Mesodermal cell (in vitro differentiated cells): ENCODE results near the gene NOP14.

ENCODE experiments used
- H3K27ac ChIP-seq: 2 replicates; pipeline ENCODE4 v1.7.0; 2013; ENCODE audit warnings: mild to moderate bottlenecking, low read depth, low read length, moderate library complexity; ENCODE audit not compliant: severe bottlenecking
- H3K36me3 ChIP-seq: 2 replicates; pipeline ENCODE4 v1.7.1; 2013; ENCODE audit warnings: mild to moderate bottlenecking, low read length, moderate library complexity; ENCODE audit not compliant: control insufficient read depth, insufficient read depth
- H3K4me1 ChIP-seq: one replicate; pipeline ENCODE4 v1.7.1; 2013; ENCODE audit warnings: mild to moderate bottlenecking, low read length; ENCODE audit not compliant: insufficient read depth, control insufficient read depth, poor library complexity, severe bottlenecking
- H3K4me3 ChIP-seq: 2 replicates; pipeline ENCODE4 v1.7.0; 2013; ENCODE audit warnings: low read length, control low read depth, mild to moderate bottlenecking; ENCODE audit not compliant: insufficient read depth, poor library complexity, severe bottlenecking; ENCODE audit errors: extremely low read depth
- H3K9me3 ChIP-seq: 2 replicates; pipeline ENCODE4 v1.7.1; 2013; ENCODE audit warnings: mild to moderate bottlenecking, low read length, moderate library complexity; ENCODE audit not compliant: control insufficient read depth
- WGBS, 2 experiments: methylation state at CpG; one replicate each; pipeline ENCODE4 v1.1.5; 2013; ENCODE audit warnings: missing lambda C conversion rate in 2 of 2; ENCODE audit not compliant: insufficient coverage in 2 of 2; 5-methylcytosine and 5-hydroxymethylcytosine counted together

The NOP14 gene

DNA sequence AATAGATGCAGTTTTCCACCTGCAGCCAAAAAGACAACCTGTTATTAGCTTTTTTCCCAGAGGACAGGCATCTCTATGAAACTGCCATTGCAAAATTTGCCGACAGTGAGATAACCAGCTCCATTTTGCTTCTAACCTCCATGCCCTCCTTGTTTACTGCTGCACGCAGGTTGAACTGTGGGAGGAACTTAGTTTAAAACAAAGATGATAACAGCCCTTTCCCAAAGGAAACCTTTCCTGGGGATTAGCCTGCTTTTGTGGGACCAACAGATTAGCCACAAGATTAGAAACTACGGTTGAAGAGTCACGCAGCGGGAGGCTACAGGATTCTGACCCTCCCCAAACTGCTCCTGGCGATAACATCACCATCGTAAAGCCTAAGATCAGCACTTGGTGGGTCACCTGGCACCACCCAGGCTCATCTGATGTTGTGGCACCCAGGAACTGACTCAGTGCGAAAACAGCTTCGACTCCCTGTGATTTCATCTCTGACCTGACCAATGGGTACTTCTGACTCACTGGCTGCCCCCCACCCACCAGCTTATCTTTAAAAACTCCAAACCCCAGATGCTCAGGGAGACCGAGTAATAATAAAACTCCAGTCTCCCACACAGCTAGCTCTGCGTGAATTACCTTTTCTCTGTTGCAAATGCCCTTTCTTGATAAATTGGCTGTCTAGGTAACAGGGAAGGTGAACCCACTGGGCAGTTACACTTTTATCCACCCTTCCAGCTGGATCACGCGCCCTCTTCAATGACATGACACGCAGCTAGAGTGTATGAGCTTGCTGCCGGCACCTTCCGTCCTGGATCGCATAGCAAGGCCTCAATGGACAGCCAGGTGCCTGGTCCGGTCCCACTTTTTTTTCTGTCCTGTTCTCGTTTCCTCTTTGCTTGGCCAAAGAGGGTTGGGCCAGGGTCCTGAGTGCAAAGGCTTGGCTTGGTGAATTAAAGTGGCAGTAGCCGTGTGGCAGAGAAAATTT, 27.2 kb downstream of the NOP14 start:
- WGBS, 2 experiments: 87 to 92% methylated on average over 13 to 16 of the region's 20 CpGs
- peaks cover 68% of the 10 kb centered on the region for H3K36me3 ChIP-seq
- no peak overlapping the region for H3K27ac ChIP-seq
- peaks cover 23% of the 10 kb centered on the region for H3K4me1 ChIP-seq
- peak overlapping the region; percentile 86 for H3K4me3 ChIP-seq
- H3K9me3 ChIP-seq: no peaks in the 10 kb centered on the region

DNA sequence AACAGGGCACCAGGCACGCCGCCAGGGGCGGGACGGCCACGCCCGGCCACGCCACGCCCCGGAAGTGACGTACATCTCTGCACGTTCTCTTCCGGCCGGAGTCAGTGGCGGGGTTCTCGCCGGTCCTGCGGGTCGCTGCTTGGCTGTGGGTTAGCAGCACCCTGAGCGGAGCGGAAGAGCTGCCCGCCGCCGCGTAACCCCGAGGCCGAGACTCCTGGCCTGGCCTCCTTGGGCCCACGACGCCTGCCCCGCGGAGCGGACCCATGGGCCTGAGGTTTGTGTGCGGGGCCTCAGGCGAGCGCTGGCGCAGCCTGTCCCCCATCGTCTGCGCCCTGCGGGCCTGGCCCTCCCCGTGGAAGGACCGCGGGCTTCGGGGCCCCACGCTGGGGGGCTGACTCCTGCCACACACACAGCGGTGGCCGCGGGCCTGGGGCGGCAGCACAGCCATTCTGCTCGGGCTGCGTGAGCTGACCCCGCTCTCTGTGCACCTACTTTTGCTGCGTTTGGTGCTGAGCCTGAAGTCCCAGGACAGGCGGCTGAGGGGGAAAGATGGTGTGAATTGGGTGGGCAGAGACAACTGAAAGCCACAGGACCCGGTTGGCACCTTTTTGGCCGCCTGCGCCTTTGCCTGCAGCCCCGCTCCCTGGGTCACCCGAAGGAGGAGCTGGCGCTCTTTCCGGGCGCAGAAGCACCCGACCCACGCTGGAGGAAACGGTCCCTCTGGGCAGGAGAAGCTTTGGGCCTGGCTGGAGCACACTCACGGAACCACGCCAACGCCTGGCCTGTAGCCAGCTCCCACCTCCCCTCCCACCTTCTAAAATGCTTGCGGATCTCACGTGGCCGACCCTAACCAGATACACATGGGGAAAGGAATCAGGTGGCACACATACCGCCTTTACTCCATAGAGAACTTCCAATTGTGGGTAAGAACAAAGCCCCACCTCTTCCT, 28.1 kb downstream of the NOP14 start:
- Histone ChIP-seq H3K36me3 (peaks cover 65% of the 10 kb centered on the region), H3K27ac (peak overlapping the region; percentile 62), H3K9me3 (no peaks in the 10 kb centered on the region), H3K4me1 (peaks cover 23% of the 10 kb centered on the region), H3K4me3 (peak overlapping the region; percentile 86)
- WGBS, 2 experiments: 1 to 3% methylated on average over 39 to 61 of the region's 70 CpGs

DNA sequence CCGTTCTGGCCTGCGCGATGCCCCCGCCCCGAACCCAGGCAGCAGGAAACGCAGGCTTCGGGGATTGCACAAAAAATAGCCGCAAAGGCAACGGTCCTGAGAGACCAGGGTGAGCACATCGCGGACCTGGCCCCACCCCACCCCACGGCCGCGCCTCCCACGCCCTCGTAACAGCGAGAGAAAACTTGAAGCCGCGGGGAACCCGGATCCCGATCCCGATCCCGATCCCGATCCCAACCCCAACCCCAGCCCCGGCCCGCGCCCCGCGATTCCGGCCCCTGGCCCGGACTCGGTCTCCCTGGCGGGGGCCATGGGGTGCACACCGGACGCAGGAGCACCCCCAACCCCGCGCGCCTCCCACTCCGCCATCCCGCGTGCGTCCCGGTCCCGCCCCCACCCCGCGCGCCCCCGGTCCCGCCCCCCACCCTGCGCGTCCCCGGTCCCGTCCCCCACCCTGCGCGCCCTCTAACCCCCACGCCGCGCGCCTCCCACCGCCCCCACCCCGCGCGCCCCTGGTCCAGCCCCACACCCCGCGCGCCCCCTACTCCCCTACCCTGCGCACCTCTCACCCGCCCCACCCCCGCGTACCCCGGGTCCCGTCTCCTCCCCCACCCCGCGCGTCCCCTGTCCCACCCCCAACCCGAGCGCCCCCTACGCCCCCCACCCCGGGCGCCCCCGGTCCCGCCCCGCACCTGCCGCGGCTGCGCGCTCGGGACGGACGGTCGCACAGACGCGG, 29.0 kb downstream of the NOP14 start:
- WGBS, 2 experiments: 2 to 5% methylated on average over 17 to 20 of the region's 93 CpGs
- Histone ChIP-seq H3K36me3 (peaks cover 65% of the 10 kb centered on the region), H3K9me3 (no peaks in the 10 kb centered on the region), H3K4me3 (peak overlapping the region; percentile 86), H3K4me1 (peaks cover 23% of the 10 kb centered on the region), H3K27ac (no peak overlapping the region)

DNA sequence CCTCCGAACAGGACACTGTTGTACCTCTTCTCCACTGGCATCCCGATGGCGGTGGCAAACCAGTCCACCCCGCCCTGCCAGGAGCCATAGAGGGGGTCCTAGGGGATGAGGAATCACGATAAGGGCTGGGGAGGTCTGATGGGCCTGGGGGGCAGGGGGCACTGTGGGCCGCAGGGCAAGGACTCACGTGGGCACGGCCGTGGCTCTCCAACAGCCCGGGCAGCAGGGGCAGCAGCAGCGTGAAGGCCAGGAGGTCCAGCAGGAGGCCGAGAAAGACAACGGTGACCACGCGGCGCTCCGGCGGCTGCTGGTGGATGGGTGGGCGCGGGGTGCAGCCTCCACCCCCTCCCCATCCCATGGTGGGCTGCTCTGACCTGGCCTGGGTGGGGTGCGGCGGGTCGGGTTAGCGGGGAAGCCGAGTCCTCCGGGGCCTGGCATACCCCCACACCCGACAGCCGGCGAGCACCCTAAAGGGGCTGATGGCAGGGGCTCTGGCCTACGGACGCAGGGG, 29.6 kb downstream of the NOP14 start:
- no peak overlapping the region for H3K27ac ChIP-seq
- H3K4me3 ChIP-seq: peak overlapping the region; percentile 58
- H3K36me3 ChIP-seq: peaks cover 65% of the 10 kb centered on the region
- H3K9me3 ChIP-seq: no peaks in the 10 kb centered on the region
- peaks cover 23% of the 10 kb centered on the region for H3K4me1 ChIP-seq
- WGBS, 2 experiments: 62 to 65% methylated on average over 16 to 19 of the region's 31 CpGs

DNA sequence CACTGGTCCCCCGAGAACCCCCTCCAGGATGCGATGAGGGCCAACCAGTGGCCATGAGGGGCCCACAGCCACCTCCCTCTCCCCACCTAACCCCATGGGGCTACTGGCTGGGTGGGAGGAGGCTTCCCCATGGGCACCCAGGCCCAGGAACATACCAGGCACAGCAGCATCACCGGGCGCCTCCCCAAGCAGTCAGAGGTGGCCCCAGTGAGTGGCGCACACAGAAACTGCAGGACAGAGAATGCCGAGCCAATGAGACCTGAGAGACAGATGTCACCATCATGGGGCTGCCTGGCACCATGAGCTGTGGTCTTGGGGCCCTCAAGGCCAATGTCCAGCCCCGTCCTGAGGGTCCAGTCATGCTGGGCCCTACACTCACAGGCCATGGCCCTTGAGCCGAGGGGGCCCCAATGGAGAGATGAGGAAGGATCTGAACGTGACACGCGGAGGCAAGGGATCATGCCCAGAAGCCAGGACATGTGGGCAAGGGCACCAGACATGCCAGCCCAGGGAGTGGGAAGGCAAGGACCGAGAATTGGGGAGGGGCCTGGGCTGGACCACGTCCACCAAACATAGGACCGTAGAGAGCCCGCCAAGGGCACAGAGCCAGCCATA, 30.1 kb downstream of the NOP14 start:
- whole genome bisulfite sequencing, 2 experiments: 90 to 96% methylated on average over 13 of the region's 15 CpGs
- H3K9me3 ChIP-seq: no peaks in the 10 kb centered on the region
- H3K27ac ChIP-seq: peak overlapping the region; percentile 5
- peaks cover 23% of the 10 kb centered on the region for H3K4me1 ChIP-seq
- H3K36me3 ChIP-seq: peaks cover 66% of the 10 kb centered on the region
- H3K4me3 ChIP-seq: peak overlapping the region; percentile 58

DNA sequence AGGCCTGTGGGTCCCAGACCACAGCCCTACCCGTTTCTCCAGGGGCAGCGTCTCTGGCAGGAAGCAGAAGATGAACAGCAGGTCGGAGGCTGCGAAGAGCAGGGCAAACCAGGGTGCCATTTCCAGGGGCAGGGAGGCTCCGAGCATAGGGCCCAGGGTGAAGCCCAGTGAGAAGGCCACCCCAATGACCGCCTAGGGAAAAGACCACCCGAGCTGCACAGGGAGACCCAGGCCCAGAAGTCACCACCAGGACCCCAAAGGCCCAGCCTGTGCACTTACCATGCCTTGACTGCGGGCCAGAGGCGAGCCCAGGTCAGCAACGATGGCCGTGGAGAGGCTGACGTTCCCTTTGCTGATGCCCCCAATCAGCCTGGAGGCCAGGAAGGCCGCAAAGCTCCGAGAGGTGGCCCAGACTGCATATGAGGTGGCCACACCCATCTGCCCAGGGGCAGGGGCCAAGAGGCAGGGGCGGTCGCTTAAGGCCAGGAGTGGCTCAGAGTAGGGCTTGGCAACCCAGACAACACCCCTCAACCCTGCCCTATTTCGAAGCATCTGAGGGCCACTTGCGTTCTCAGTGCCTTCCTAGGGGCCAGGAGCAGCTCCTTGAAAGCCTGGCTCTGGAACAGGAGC, 30.8 kb downstream of the NOP14 start:
- Histone ChIP-seq H3K4me3 (no peak overlapping the region), H3K4me1 (peaks cover 17% of the 10 kb centered on the region), H3K36me3 (peaks cover 67% of the 10 kb centered on the region), H3K9me3 (no peaks in the 10 kb centered on the region), H3K27ac (peak overlapping the region; percentile 5)
- WGBS, 2 experiments: 94 to 97% methylated on average over 17 to 18 of the region's 18 CpGs

DNA sequence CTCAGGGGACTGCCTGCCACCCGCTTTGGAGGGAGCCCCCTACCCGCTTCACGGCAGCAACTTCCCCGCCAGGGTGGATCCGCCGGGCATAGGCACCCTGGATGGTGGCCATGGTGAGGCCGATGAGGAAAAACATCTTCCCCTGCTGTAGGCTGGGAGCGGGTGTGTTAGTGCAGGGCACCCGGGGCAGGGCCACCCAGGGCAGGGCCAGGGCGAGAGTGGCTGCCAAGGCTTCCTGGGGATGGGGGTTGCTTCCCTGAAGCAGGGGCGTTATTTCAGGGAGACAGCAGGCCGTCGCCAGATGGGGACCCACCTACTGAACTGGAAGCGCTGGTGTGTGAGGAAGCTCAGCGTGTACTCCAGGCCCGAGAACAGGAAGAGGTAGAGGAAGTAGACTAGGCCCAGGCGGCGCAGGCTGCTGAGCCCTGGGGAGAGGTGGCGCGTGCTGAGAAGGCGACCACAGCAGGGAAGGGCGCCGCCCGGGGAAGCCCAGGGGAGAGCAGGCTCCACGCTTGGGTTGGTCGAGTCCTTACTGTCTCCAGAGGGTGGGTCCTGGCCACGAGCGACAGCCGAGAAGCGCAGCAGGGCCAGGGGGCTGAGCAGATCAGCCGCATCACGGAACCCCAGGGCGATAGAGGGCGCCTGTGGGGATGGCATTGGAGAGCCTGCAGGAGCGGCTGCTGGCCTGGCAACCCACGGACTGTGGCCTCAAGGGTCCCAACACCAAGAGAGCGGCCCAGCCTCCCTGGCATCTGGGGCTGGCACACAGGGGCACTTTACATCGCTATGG, 31.5 kb downstream of the NOP14 start:
- peaks cover 69% of the 10 kb centered on the region for H3K36me3 ChIP-seq
- WGBS, 2 experiments: 95 to 97% methylated on average over 33 to 38 of the region's 38 CpGs

DNA sequence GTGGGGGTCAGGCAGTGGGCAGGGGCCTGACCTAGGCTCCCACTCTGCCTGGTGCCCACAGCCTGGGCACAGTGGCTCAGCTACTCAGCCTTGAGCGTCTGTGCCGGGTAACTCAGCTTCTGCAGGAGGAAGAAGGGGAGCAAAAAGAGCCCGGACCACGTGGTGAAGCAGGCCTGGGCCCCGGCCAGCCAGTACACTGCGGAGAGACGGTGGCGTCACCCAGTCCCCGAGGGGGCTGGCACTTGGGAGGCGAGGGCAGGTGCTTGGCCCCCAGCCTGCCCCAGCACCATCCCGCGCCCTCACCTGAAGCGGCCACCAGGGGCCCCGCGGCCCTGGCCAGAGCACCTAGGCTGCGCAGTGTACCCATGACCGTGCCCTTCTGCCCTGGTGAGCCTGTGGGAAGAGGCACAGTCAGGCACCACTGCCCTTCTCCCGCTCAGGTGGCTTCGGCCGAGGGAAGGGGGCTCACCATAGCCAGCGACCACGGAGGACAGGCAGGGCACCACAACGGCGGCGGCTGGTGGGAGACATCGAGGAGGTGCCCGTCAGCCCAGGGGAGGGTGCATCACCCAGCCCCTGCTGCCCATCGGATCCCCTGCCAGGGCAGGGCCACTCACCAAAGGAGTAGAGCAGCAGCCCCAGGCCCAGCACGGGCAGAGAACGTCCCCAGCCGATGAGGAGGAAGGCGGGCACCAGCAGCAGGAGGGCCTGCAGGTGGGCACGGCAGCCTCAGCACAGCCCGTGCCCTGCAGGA, 32.3 kb downstream of the NOP14 start:
- no peak overlapping the region for H3K27ac ChIP-seq
- H3K4me1 ChIP-seq: peaks cover 8% of the 10 kb centered on the region
- no peaks in the 10 kb centered on the region for H3K9me3 ChIP-seq
- H3K36me3 ChIP-seq: peaks cover 69% of the 10 kb centered on the region
- H3K4me3 ChIP-seq: no peak overlapping the region
- 95 to 96% methylated on average over 29 to 34 of the region's 34 CpGs for WGBS, 2 experiments

More for the DNA sequence above, 31.5 kb downstream of the NOP14 start:
- Histone ChIP-seq H3K4me3 (no peak overlapping the region), H3K27ac (no peak overlapping the region), H3K4me1 (peaks cover 15% of the 10 kb centered on the region), H3K9me3 (no peaks in the 10 kb centered on the region)
